Measurements from ENCODE around the gene HSD11B1. TPM values are rescaled to one million over a fixed set of nuclear protein-coding genes. Genes with fewer than 3 reads are reported as not detected.

Gene HSD11B1
- 1.2 TPM for total RNA-seq
- 12.5 TPM for polyA plus RNA-seq

GRCh38 chr1:209704584-209704983 lies at the start of gene HSD11B1:
Gene HSD11B1, plus strand, starts transcription at chr1:209704846. Its CDS starts 97 bp downstream, at chr1:209704943.
- Histone ChIP-seq H3K36me3 (ENCODE audit: insufficient read depth) (no peaks in the 10 kb centered on the region), H3K27ac (ENCODE audit: low read depth) (no peak within 1 kb of the TSS), H3K4me1 (ENCODE audit: insufficient read depth) (no peaks in the 10 kb centered on the region), H3K4me3 (ENCODE audit: low read depth, low read length) (no peak within 1 kb of the TSS)
- DNase-seq (ENCODE audit: extremely low spot score): no peak
- WGBS: 53% methylated on average over 6 of the region's 6 CpGs

DNA sequence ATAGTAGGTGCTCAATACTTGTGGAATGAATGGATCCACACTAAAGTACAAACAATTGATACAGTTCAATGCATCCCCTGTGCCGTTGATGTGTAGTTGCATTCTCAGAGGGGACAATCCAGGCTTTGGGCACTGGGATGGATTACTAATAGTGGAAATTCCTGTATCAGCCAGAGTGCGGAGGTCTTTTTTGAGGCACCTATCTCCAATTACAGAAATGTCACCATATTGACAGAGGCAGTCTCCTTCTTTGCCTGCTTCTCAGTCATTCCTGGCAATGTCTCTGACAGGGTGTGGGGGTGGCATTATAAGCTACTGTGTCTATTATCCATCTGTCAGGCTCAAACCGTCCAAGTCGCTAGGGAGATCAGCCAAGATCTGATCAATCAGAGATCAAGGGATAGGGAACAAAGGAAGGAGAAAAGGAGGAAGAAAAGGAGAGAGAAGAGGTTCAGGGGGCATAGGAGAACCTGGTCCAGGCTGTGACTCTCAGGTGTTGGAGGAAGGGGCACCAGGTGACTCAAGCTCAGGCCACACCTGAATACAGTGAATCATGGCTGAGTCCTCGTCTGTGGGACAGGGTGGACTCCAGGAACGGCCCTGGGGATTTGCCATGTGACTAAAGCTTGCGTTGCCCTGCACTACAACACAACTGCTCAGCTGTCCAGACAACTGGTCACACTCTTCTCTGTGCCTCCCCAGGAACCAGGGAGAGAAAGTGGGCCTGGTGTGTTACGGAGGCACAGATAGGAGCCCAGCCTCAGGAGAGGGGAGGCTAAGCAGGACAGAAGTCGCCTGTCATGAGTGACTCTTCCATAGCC lies 49.0 kb upstream of the HSD11B1 start:
- 86% methylated on average over 9 of the region's 9 CpGs for WGBS

GRCh38 chr1:209657140-209657879 lies 47.3 kb upstream of the HSD11B1 start:
- H3K4me3 ChIP-seq (ENCODE audit: low read depth, low read length): no peak overlapping the region
- H3K27ac ChIP-seq (ENCODE audit: low read depth): no peak overlapping the region
- H3K36me3 ChIP-seq (ENCODE audit: insufficient read depth): no peaks in the 10 kb centered on the region
- WGBS: 83% methylated on average over 9 of the region's 9 CpGs
- no peak for DNase-seq (ENCODE audit: extremely low spot score)
- H3K4me1 ChIP-seq (ENCODE audit: insufficient read depth): no peaks in the 10 kb centered on the region

More for the DNA sequence above, 49.0 kb upstream of the HSD11B1 start:
- Histone ChIP-seq H3K27ac (ENCODE audit: low read depth) (peak overlapping the region; percentile 11), H3K4me1 (ENCODE audit: insufficient read depth) (no peaks in the 10 kb centered on the region), H3K36me3 (ENCODE audit: insufficient read depth) (no peaks in the 10 kb centered on the region), H3K4me3 (ENCODE audit: low read depth, low read length) (no peak overlapping the region)
- DNase-seq (ENCODE audit: extremely low spot score): no peak

DNA sequence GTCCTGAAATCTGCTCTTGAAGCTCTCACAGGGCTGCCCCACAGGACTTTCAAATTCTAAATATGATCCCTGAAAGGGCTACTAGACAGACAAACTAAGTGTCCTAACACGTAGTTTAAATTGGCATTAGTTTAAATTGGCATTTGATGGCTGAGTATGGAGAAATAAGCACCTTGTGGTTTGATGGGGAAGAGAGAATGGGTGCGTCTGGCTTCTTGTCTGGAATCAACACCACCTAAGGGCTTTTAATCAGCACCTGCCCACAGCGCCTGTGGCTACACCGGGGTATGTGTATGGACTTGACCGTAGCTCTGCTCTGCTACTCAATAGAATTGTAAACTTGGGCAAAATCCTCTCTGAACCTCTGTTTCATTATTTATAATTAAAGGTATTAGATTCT lies 46.7 kb upstream of the HSD11B1 start:
- Histone ChIP-seq H3K36me3 (ENCODE audit: insufficient read depth) (no peaks in the 10 kb centered on the region), H3K4me3 (ENCODE audit: low read depth, low read length) (no peak overlapping the region), H3K4me1 (ENCODE audit: insufficient read depth) (no peaks in the 10 kb centered on the region), H3K27ac (ENCODE audit: low read depth) (no peak overlapping the region)
- no peak for DNase-seq (ENCODE audit: extremely low spot score)
- 77% methylated on average over 5 of the region's 5 CpGs for WGBS

DNA sequence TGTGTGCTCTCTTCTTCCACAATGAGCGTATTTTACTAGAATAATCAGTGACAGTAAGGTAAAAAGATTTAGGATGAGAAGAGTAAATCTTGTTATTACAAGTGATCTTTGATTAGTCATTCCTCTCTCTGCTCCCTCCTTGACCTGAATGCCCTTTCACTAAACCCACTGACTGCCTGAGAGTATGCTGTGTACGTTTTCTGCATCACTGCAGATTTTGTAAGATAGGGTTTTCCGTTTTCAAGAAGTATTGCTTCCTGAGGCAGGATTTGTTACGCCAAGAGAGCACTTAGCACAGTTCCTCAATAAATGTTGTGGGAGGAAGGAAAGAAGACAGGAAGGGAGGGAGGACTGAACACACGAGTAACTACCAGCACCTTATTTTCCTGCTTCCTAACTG lies 44.7 kb upstream of the HSD11B1 start:
- Histone ChIP-seq H3K4me1 (ENCODE audit: insufficient read depth) (no peaks in the 10 kb centered on the region), H3K27ac (ENCODE audit: low read depth) (no peak overlapping the region), H3K36me3 (ENCODE audit: insufficient read depth) (no peaks in the 10 kb centered on the region), H3K4me3 (ENCODE audit: low read depth, low read length) (no peak overlapping the region)
- WGBS: 50% methylated on average over 5 of the region's 5 CpGs
- DNase-seq (ENCODE audit: extremely low spot score): no peak

DNA sequence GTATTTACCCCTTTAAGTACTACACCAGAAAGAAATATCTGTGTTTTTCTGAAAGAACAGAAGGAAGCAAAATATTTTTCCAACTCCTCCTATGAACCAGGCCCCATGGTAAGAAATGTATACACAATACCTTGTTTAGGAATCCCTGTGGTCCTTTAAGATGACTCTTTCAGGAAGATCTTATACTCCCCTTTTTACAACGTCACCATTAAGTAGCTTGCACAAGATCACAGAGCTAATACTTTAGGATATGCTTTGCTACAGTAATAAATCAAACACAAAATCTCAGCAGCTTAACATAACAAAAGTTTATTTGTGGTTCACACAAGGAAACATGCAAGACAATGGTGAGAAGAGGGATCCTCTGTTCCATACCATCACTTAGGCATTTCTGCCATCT lies 43.6 kb upstream of the HSD11B1 start:
- H3K4me3 ChIP-seq (ENCODE audit: low read depth, low read length): no peak overlapping the region
- no peak overlapping the region for H3K27ac ChIP-seq (ENCODE audit: low read depth)
- H3K36me3 ChIP-seq (ENCODE audit: insufficient read depth): no peaks in the 10 kb centered on the region
- no peak for DNase-seq (ENCODE audit: extremely low spot score)
- WGBS: 48% methylated on average over 1 of the region's 1 CpG
- no peaks in the 10 kb centered on the region for H3K4me1 ChIP-seq (ENCODE audit: insufficient read depth)

DNA sequence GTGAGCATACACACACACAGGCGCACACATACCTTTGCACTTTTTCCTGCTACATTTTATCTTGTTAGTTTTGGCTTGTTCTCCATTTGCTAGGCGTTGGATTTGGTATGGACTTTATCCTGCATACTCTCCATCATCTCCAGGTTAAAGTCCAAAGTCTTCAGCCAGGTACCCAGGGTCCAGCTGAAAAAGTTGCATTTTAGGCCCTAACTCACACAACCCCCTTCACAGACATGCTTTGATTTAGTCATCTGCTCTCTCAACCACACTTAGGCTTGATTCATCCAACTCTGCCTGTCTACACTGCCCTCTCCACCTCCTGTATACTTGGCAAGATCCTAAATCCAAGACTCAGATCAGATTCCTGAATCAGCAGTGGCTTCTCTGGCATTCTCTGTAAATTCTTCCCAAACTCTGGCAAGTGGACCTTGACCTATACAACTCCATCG lies 41.7 kb upstream of the HSD11B1 start:
- H3K27ac ChIP-seq (ENCODE audit: low read depth): no peak overlapping the region
- no peaks in the 10 kb centered on the region for H3K36me3 ChIP-seq (ENCODE audit: insufficient read depth)
- WGBS: 94% methylated on average over 3 of the region's 3 CpGs
- no peak for DNase-seq (ENCODE audit: extremely low spot score)
- no peak overlapping the region for H3K4me3 ChIP-seq (ENCODE audit: low read depth, low read length)
- no peaks in the 10 kb centered on the region for H3K4me1 ChIP-seq (ENCODE audit: insufficient read depth)

DNA sequence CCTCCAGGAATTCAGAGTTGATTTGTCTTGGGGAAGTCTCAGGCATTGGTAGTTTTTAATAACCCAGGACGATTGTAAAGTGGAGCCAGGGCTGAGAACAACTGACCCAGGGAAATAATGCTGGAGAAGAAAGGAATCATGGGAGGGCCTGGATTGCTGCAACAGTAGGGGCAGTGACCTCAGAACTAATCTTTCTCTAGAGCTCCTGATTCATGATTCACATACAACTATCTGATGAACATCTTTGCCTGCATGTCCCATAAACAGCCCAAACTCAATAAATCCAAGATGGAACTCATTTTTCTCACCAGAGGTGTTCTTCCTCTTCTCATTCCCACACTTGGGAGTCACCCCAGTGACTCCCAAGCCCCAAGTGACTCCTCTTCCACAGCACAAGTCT lies 37.5 kb upstream of the HSD11B1 start:
- Histone ChIP-seq H3K27ac (ENCODE audit: low read depth) (no peak overlapping the region), H3K4me1 (ENCODE audit: insufficient read depth) (no peaks in the 10 kb centered on the region), H3K4me3 (ENCODE audit: low read depth, low read length) (no peak overlapping the region), H3K36me3 (ENCODE audit: insufficient read depth) (no peaks in the 10 kb centered on the region)
- DNase-seq (ENCODE audit: extremely low spot score): no peak
- 87% methylated on average over 1 of the region's 1 CpG for WGBS

DNA sequence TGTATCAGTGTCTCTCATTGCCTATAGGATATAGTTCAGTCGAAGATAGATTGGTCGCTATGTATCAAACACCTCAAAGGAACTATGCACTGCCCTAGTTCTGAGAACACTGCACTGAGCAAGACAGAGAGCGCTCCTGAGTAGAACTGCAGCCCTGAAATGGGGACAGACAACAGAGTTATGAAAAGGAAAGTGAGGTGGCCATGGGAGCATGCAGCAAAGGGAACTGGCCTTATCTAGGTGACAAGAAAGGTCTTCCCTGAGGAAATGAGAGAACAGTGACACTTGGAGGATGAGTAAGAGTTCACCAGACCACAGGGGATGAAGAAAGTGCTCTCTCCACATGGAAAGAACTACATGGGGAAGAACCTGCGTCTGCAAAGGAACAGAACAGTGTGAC lies 36.9 kb upstream of the HSD11B1 start:
- no peak overlapping the region for H3K27ac ChIP-seq (ENCODE audit: low read depth)
- H3K36me3 ChIP-seq (ENCODE audit: insufficient read depth): no peaks in the 10 kb centered on the region
- WGBS: 93% methylated on average over 4 of the region's 4 CpGs
- no peaks in the 10 kb centered on the region for H3K4me1 ChIP-seq (ENCODE audit: insufficient read depth)
- H3K4me3 ChIP-seq (ENCODE audit: low read depth, low read length): no peak overlapping the region
- DNase-seq (ENCODE audit: extremely low spot score): no peak

DNA sequence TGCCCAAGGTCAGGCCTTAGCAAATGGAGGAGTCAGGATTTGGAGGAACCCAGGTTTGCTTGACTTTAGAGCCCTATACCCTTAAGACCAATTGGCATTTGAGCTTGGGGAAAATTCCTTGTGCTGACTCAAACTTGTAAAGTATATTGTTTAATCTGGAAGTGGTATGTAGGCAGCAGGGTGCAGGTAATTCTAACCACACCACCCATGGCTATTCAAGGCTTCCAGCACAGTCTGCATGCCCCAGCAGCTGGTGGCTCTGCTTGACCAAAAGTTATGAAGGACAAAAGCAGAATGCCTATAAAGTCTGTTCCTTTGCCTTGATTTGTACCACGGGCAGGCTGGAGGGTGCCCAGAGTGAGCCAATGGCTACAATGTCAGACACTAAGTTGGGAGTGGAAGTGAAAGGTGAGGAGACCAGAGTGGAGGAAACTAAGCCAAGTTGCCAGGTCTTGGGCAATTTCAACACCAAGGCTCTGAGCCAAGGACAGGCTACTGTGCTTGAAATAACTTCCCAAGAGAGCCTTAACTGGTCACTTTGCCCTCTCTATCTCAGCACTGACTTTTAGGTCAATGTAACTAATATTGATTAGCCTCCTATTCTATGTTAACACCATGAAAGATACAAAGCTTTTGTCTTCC lies 34.1 kb upstream of the HSD11B1 start:
- H3K27ac ChIP-seq (ENCODE audit: low read depth): no peak overlapping the region
- 97% methylated on average over 1 of the region's 1 CpG for WGBS

DNA sequence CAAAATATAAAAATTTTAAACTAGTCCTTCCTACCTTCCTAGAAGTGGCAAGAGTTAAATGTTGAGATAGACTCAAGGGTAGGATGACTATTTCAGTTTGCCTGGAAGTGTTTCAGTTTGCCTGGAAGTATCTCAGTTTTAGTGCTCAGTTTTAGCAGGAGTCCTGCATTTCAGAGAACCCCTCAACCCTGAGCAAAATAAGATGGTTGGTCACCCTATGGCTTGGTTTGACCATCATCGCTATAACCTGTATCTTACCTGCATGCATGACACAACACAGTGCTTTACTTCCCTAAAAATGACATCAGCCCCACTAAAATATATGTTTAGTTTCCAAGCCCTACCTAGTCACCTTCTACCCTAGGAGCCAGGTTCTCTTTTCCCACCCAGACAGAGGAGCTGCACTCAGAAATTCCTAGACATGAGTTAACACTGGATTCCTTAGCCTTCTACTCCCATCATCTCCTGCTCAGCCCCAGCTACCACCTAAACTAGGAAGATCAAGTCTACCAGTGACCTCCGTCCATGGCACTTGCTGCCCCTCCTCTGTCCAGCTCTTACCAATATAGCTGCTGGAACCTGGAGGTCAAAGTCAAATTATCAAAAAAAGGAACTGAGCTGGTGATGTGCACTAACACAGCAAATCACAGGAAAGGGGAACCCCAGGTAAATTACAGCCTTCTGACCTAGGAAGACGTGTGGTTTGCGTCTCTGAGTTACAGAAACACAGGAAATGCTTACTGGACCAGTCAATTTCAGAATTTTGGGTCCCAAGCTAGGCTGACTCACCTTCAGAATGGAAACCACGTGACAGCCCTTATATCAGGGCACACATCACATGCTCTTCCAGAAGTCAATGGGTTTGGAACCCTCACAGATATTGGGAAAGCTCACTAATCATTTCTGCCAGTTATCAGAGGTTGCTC lies 31.7 kb upstream of the HSD11B1 start:
- DNase-seq (ENCODE audit: extremely low spot score): no peak
- Histone ChIP-seq H3K36me3 (ENCODE audit: insufficient read depth) (no peaks in the 10 kb centered on the region), H3K4me3 (ENCODE audit: low read depth, low read length) (no peak overlapping the region), H3K27ac (ENCODE audit: low read depth) (no peak overlapping the region), H3K4me1 (ENCODE audit: insufficient read depth) (peaks cover 2% of the 10 kb centered on the region)
- WGBS: 79% methylated on average over 5 of the region's 5 CpGs

More for the DNA sequence above, 34.1 kb upstream of the HSD11B1 start:
- Histone ChIP-seq H3K4me1 (ENCODE audit: insufficient read depth) (no peaks in the 10 kb centered on the region), H3K36me3 (ENCODE audit: insufficient read depth) (no peaks in the 10 kb centered on the region), H3K4me3 (ENCODE audit: low read depth, low read length) (no peak overlapping the region)
- DNase-seq (ENCODE audit: extremely low spot score): no peak

GRCh38 chr1:209673631-209674417 lies 30.8 kb upstream of the HSD11B1 start:
- 72% methylated on average over 7 of the region's 7 CpGs for WGBS

More at GRCh38 chr1:209673631-209674417, 30.8 kb upstream of the HSD11B1 start:
- Histone ChIP-seq H3K36me3 (ENCODE audit: insufficient read depth) (no peaks in the 10 kb centered on the region), H3K27ac (ENCODE audit: low read depth) (no peak overlapping the region), H3K4me1 (ENCODE audit: insufficient read depth) (peaks cover 2% of the 10 kb centered on the region), H3K4me3 (ENCODE audit: low read depth, low read length) (no peak overlapping the region)
- no peak for DNase-seq (ENCODE audit: extremely low spot score)
